Mucosa of descending colon (tissue), 3 donors: ENCODE results near the gene DMXL2. TPM values are rescaled to one million over a fixed set of nuclear protein-coding genes. Genes with fewer than 3 reads are reported as not detected.

Experiments
- ATAC-seq: fragments of 200-7000 bp; cut with Tn5 transposase; one replicate; pipeline ENCODE4 v1.9.1; 2020; ENCODE audit warnings: mild to moderate bottlenecking, moderate library complexity
- DNase-seq, 3 donors: peaks; one replicate each; pipeline ENCODE4 v3.0.0-alpha.2; 2020
- H3K36me3 ChIP-seq: fragments of 200-600 bp; one replicate; pipeline ENCODE4 v1.8.0; 2021; ENCODE audit warnings: low read depth, mild to moderate bottlenecking
- H3K4me1 ChIP-seq: fragments of 200-600 bp; one replicate; pipeline ENCODE4 v1.8.0; 2021; ENCODE audit warnings: low read depth, mild to moderate bottlenecking
- H3K4me3 ChIP-seq: fragments of 200-600 bp; one replicate; pipeline ENCODE4 v1.8.0; 2021; ENCODE audit warnings: mild to moderate bottlenecking
- H3K9me3 ChIP-seq: fragments of 200-600 bp; one replicate; pipeline ENCODE4 v1.8.0; 2021; ENCODE audit warnings: mild to moderate bottlenecking
- intact Hi-C, 2 donors: fragments of 100-400 bp; cut with DNase I in 1 of 2; cut with micrococcal nuclease in 1 of 2; formaldehyde crosslinking; loops; one replicate each; pipeline versions ENCODE4 v1.11.0 to v1.11.1; 2022; cut with DNase I, micrococcal nuclease
- total RNA-seq, 3 donors: library from RNA; stranded (reverse); fragmentation: NEBNext Ultra II Directional in 2 of 3; extraction: Animal tissue kit (Norgen Biotek cat#: 25700) in 2 of 3; gene quantifications; one replicate each; pipeline versions ENCODE4 v1.2.1 to v1.2.4, GENCODE V29; 2021 to 2023
- TF ChIP-seq, protein P1 (sequence below): fragments of 200-600 bp; IDR thresholded peaks from one replicate; pipeline ENCODE4 v1.8.0; 2022; ENCODE audit warnings: antibody characterized with exemption, mild to moderate bottlenecking
- donor health status: DM: no; HTN: no; CAD: no; lungs with moderate emphysema.
- donor health status: DM: no; HTN: no; CAD: no.
- donor health status: DM: no; HTN: yes; CAD: no.

Gene DMXL2
- total RNA-seq, 3 donors from 2014 or later = 36.5 to 45.5 (median 43.0) TPM

GRCh38 chr15:51533672-51534398 lies 88.7 kb downstream of the DMXL2 start:
- no peak for ATAC-seq
- H3K36me3 ChIP-seq = no peaks in the 10 kb centered on the region
- intact Hi-C loops = no loop called here
- no peak for DNase-seq
- TF ChIP-seq, protein P1, sequence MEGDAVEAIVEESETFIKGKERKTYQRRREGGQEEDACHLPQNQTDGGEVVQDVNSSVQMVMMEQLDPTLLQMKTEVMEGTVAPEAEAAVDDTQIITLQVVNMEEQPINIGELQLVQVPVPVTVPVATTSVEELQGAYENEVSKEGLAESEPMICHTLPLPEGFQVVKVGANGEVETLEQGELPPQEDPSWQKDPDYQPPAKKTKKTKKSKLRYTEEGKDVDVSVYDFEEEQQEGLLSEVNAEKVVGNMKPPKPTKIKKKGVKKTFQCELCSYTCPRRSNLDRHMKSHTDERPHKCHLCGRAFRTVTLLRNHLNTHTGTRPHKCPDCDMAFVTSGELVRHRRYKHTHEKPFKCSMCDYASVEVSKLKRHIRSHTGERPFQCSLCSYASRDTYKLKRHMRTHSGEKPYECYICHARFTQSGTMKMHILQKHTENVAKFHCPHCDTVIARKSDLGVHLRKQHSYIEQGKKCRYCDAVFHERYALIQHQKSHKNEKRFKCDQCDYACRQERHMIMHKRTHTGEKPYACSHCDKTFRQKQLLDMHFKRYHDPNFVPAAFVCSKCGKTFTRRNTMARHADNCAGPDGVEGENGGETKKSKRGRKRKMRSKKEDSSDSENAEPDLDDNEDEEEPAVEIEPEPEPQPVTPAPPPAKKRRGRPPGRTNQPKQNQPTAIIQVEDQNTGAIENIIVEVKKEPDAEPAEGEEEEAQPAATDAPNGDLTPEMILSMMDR = no peak
- no peak overlapping the region for H3K4me3 ChIP-seq
- H3K9me3 ChIP-seq = no peaks in the 10 kb centered on the region
- H3K4me1 ChIP-seq = no peaks in the 10 kb centered on the region

DNA sequence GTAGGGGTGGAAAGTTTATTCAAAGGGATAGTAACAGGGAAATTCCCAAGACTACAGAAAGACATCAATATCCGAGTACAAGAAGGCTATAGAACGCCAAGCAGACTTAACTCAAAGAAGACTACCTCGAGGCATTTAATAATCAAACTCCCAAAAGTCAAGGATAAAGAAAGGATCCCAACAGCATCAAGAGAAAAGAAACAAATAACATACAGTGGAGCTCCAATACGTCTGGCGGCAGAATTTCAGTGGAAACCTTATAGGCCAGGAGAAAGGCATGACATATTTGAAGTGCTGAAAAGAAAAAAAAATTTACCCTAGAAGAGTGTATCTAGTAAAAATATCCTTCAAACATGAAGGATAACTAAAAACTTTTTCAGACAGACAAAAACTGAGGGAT lies 95.6 kb downstream of the DMXL2 start:
- H3K4me3 ChIP-seq = no peak overlapping the region
- H3K9me3 ChIP-seq = peaks cover 8% of the 10 kb centered on the region
- ATAC-seq (no peak), DNase-seq (no peak)
- intact Hi-C loops = no loop called here
- TF ChIP-seq, protein P1 = no peak
- H3K36me3 ChIP-seq = no peaks in the 10 kb centered on the region
- no peaks in the 10 kb centered on the region for H3K4me1 ChIP-seq

DNA sequence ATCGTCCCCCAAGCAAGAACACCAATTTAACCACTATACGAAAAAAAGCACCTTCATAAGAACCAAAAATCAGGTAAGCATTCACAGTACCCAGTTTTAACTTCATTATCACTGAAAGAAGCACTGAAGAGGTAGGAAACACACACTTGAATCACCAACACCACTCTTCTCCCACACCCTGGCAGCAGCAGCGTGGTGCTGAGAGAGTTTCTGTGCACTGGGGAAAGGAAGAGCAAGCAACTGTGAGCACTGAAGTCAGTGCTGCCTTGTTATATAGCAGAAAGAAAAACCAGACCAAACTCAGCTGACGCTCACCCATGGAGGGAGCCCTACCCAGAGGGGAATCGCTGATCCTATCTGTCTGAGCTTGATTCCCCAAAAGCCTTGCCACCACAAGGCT lies 98.2 kb downstream of the DMXL2 start:
- no peaks in the 10 kb centered on the region for H3K4me1 ChIP-seq
- no peak for DNase-seq
- no peaks in the 10 kb centered on the region for H3K36me3 ChIP-seq
- TF ChIP-seq, protein P1 = no peak
- no peak overlapping the region for H3K4me3 ChIP-seq
- ATAC-seq = no peak
- intact Hi-C loops = no loop called here
- peaks cover 8% of the 10 kb centered on the region for H3K9me3 ChIP-seq

GRCh38 chr15:51516291-51516690 lies 106.3 kb downstream of the DMXL2 start:
- TF ChIP-seq, protein P1 = no peak
- H3K4me1 ChIP-seq = no peaks in the 10 kb centered on the region
- no peak overlapping the region for H3K4me3 ChIP-seq
- no peak for ATAC-seq
- no peaks in the 10 kb centered on the region for H3K36me3 ChIP-seq
- no peak for DNase-seq
- intact Hi-C loops = no loop called here
- H3K9me3 ChIP-seq = no peaks in the 10 kb centered on the region

- TF ChIP-seq, protein P1 = no peak
- Histone ChIP-seq H3K9me3 (no peaks in the 10 kb centered on the region), H3K4me1 (no peaks in the 10 kb centered on the region), H3K36me3 (no peaks in the 10 kb centered on the region), H3K4me3 (no peak overlapping the region)
- ATAC-seq (no peak), DNase-seq (no peak)
- intact Hi-C loops = no loop called here
Observed at GRCh38 chr15:51505251-51505650, 117.3 kb downstream of the DMXL2 start.
